Measurements from ENCODE around the gene SPO11. TPM values are rescaled to one million over a fixed set of nuclear protein-coding genes. Genes with fewer than 3 reads are reported as not detected.

The SPO11 gene
- total and polyA plus RNA-seq, 10 of the 15 experiments (the other 5 are each of a cell fraction or from before 2014, with no cell fraction given): not detected

- TF ChIP-seq, protein P1, sequence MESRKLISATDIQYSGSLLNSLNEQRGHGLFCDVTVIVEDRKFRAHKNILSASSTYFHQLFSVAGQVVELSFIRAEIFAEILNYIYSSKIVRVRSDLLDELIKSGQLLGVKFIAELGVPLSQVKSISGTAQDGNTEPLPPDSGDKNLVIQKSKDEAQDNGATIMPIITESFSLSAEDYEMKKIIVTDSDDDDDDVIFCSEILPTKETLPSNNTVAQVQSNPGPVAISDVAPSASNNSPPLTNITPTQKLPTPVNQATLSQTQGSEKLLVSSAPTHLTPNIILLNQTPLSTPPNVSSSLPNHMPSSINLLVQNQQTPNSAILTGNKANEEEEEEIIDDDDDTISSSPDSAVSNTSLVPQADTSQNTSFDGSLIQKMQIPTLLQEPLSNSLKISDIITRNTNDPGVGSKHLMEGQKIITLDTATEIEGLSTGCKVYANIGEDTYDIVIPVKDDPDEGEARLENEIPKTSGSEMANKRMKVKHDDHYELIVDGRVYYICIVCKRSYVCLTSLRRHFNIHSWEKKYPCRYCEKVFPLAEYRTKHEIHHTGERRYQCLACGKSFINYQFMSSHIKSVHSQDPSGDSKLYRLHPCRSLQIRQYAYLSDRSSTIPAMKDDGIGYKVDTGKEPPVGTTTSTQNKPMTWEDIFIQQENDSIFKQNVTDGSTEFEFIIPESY (IDR thresholded peaks at IDR 0.05): no peak
- no peak for TF ChIP-seq E2F8 (IDR thresholded peaks at IDR 0.05; ENCODE audit: low read depth, partially characterized antibody)
- no peak for TF ChIP-seq NR2C2 (IDR thresholded peaks at IDR 0.05; ENCODE audit: borderline replicate concordance, control insufficient read depth, insufficient read length, low read depth)
- TF ChIP-seq, protein P2, sequence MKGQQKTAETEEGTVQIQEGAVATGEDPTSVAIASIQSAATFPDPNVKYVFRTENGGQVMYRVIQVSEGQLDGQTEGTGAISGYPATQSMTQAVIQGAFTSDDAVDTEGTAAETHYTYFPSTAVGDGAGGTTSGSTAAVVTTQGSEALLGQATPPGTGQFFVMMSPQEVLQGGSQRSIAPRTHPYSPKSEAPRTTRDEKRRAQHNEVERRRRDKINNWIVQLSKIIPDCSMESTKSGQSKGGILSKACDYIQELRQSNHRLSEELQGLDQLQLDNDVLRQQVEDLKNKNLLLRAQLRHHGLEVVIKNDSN (IDR thresholded peaks at IDR 0.05; ENCODE audit: borderline replicate concordance, extremely low read length, insufficient read depth, low read depth, low read length): no peak
- TF ChIP-seq, protein P3, sequence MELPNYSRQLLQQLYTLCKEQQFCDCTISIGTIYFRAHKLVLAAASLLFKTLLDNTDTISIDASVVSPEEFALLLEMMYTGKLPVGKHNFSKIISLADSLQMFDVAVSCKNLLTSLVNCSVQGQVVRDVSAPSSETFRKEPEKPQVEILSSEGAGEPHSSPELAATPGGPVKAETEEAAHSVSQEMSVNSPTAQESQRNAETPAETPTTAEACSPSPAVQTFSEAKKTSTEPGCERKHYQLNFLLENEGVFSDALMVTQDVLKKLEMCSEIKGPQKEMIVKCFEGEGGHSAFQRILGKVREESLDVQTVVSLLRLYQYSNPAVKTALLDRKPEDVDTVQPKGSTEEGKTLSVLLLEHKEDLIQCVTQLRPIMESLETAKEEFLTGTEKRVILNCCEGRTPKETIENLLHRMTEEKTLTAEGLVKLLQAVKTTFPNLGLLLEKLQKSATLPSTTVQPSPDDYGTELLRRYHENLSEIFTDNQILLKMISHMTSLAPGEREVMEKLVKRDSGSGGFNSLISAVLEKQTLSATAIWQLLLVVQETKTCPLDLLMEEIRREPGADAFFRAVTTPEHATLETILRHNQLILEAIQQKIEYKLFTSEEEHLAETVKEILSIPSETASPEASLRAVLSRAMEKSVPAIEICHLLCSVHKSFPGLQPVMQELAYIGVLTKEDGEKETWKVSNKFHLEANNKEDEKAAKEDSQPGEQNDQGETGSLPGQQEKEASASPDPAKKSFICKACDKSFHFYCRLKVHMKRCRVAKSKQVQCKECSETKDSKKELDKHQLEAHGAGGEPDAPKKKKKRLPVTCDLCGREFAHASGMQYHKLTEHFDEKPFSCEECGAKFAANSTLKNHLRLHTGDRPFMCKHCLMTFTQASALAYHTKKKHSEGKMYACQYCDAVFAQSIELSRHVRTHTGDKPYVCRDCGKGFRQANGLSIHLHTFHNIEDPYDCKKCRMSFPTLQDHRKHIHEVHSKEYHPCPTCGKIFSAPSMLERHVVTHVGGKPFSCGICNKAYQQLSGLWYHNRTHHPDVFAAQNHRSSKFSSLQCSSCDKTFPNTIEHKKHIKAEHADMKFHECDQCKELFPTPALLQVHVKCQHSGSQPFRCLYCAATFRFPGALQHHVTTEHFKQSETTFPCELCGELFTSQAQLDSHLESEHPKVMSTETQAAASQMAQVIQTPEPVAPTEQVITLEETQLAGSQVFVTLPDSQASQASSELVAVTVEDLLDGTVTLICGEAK (IDR thresholded peaks at IDR 0.05; ENCODE audit: borderline replicate concordance): no peak
- no peak for TF ChIP-seq HCFC1 (IDR thresholded peaks at IDR 0.05; ENCODE audit: low read length)
- TF ChIP-seq JUND (IDR thresholded peaks at IDR 0.05; ENCODE audit: low read depth, low read length): no peak
Observed at GRCh38 chr20:57317316-57317788, 12.3 kb upstream of the SPO11 start (continued).

Measured in GM12878 (cell line).